Testis (tissue), 2 donors: ENCODE data around the gene MGAT4C.

Experiments
- POLR2A ChIP-seq: fragments of 450-650 bp; IDR thresholded peaks from one replicate; pipeline ENCODE4 v1.6.1; 2017; ENCODE audit warnings: antibody characterized with exemption, mild to moderate bottlenecking, moderate library complexity
- TF ChIP-seq, protein P1 (sequence below), 3 experiments: fragments of 450-650 bp in 2 of 3; fragments of 200-600 bp in 1 of 3; sonication (generic) in 1 of 3; IDR thresholded peaks; one replicate each; pipeline ENCODE4 v1.5.1; 2016 to 2019; ENCODE audit warnings: antibody characterized with exemption in 3 of 3, mild to moderate bottlenecking in 2 of 3, moderate library complexity in 1 of 3

DNA sequence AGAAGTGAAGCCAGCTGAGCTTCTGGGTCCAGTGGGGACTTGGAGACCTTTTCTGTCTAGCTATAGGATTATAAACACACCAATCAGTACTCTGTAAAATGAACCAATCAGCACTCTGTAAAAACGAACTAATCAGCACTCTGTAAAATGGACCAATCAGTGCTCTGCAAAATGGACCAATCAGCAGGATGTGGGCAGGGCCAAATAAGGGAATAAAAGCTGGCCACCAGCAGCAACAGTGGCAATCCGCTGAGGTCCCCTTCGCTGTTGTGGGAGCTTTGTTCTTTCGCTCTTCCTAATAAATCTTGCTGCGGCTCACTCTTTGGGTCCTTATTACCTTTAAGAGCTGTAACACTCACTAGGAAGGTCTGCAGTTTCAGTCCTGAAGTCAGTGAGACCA is 309.8 kb downstream of the MGAT4C start:
- TF ChIP-seq, protein P1, sequence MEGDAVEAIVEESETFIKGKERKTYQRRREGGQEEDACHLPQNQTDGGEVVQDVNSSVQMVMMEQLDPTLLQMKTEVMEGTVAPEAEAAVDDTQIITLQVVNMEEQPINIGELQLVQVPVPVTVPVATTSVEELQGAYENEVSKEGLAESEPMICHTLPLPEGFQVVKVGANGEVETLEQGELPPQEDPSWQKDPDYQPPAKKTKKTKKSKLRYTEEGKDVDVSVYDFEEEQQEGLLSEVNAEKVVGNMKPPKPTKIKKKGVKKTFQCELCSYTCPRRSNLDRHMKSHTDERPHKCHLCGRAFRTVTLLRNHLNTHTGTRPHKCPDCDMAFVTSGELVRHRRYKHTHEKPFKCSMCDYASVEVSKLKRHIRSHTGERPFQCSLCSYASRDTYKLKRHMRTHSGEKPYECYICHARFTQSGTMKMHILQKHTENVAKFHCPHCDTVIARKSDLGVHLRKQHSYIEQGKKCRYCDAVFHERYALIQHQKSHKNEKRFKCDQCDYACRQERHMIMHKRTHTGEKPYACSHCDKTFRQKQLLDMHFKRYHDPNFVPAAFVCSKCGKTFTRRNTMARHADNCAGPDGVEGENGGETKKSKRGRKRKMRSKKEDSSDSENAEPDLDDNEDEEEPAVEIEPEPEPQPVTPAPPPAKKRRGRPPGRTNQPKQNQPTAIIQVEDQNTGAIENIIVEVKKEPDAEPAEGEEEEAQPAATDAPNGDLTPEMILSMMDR (IDR thresholded peaks at IDR 0.05), result no peak
- TF ChIP-seq POLR2A, result no peak
